Stimulated activated naive CD8-positive, alpha-beta T cell treated with anti-CD3 and anti-CD28 coated beads, Interleukin-15, amount 100 ng/mL, for 72 hours (primary cell): ENCODE results near the gene OCA2.

Experiments used
- ATAC-seq: fragments of 150-1000 bp; cut with Tn5 transposase; 2 replicates; pipeline ENCODE4 v1.10.0; 2021; ENCODE audit warnings: mild to moderate bottlenecking, moderate library complexity
- DNase-seq, 2 donors: peaks; one replicate each; pipeline ENCODE4 v3.0.0; 2021 to 2022
- H3K27ac Mint-ChIP-seq, 2 donors: one replicate each; pipeline ENCODE4 v1.8.0; 2022; ENCODE audit warnings: mild to moderate bottlenecking in 2 of 2, mixed read lengths in 2 of 2, moderate library complexity in 2 of 2
- H3K27me3 Mint-ChIP-seq: one replicate; pipeline ENCODE4 v1.8.0; 2022; ENCODE audit warnings: mixed read lengths
- H3K4me1 Mint-ChIP-seq: one replicate; pipeline ENCODE4 v1.8.0; 2022; ENCODE audit warnings: mild to moderate bottlenecking, mixed read lengths
- H3K4me3 Mint-ChIP-seq, 2 donors: one replicate each; pipeline ENCODE4 v1.8.0; 2022; ENCODE audit warnings: mild to moderate bottlenecking in 2 of 2, mixed read lengths in 2 of 2, moderate library complexity in 1 of 2
- H3K9me3 Mint-ChIP-seq, 2 donors: one replicate each; pipeline ENCODE4 v1.8.0; 2022; ENCODE audit warnings: mixed read lengths in 2 of 2

OCA2 gene

GRCh38 chr15:27869697-27870281, 229.3 kb downstream of the OCA2 start:
- DNase-seq (no peak), ATAC-seq (no peak)
- Mint-ChIP-seq H3K4me1 (no peaks in the 10 kb centered on the region), H3K9me3 (peaks cover 0 to 2% of the 10 kb centered on the region in 2 donors), H3K27ac (no peak overlapping the region), H3K27me3 (peaks cover 7% of the 10 kb centered on the region), H3K4me3 (no peak overlapping the region)

GRCh38 chr15:27868828-27869404, 230.2 kb downstream of the OCA2 start:
- Mint-ChIP-seq H3K4me1 (no peaks in the 10 kb centered on the region), H3K9me3 (peaks cover 0 to 7% of the 10 kb centered on the region in 2 donors), H3K4me3 (no peak overlapping the region), H3K27me3 (peaks cover 12% of the 10 kb centered on the region), H3K27ac (no peak overlapping the region)
- DNase-seq (no peak), ATAC-seq (no peak)

GRCh38 chr15:27867861-27868260, 231.3 kb downstream of the OCA2 start:
- no peak overlapping the region for H3K4me3 Mint-ChIP-seq
- H3K27ac Mint-ChIP-seq: no peak overlapping the region
- H3K9me3 Mint-ChIP-seq: peaks cover 0 to 14% of the 10 kb centered on the region in 2 donors
- no peaks in the 10 kb centered on the region for H3K4me1 Mint-ChIP-seq
- DNase-seq: no peak
- no peak for ATAC-seq
- H3K27me3 Mint-ChIP-seq: peaks cover 12% of the 10 kb centered on the region

- ATAC-seq: no peak
- Mint-ChIP-seq H3K27me3 (peaks cover 12% of the 10 kb centered on the region), H3K4me1 (no peaks in the 10 kb centered on the region), H3K9me3 (peaks cover 0 to 17% of the 10 kb centered on the region in 2 donors), H3K4me3 (no peak overlapping the region), H3K27ac (peak overlapping the region in 1 of 2 donors; percentile 27)
- no peak for DNase-seq
These were observed 232.5 kb downstream of the OCA2 start for GRCh38 chr15:27866505-27867165.

GRCh38 chr15:27865926-27866325, 233.2 kb downstream of the OCA2 start:
- no peak overlapping the region for H3K4me3 Mint-ChIP-seq

GRCh38 chr15:27865323-27865922, 233.7 kb downstream of the OCA2 start:
- Mint-ChIP-seq H3K9me3 (peaks cover 0 to 29% of the 10 kb centered on the region in 2 donors), H3K4me3 (no peak overlapping the region), H3K27ac (no peak overlapping the region), H3K27me3 (peaks cover 12% of the 10 kb centered on the region), H3K4me1 (no peaks in the 10 kb centered on the region)
- DNase-seq (no peak), ATAC-seq (no peak)

More at GRCh38 chr15:27865926-27866325, 233.2 kb downstream of the OCA2 start:
- Mint-ChIP-seq H3K4me1 (no peaks in the 10 kb centered on the region), H3K27ac (no peak overlapping the region), H3K27me3 (peaks cover 12% of the 10 kb centered on the region), H3K9me3 (peaks cover 0 to 24% of the 10 kb centered on the region in 2 donors)
- ATAC-seq (no peak), DNase-seq (no peak)

- Mint-ChIP-seq H3K4me3 (no peak overlapping the region), H3K27me3 (peaks cover 12% of the 10 kb centered on the region), H3K9me3 (peaks cover 0 to 30% of the 10 kb centered on the region in 2 donors), H3K4me1 (no peaks in the 10 kb centered on the region), H3K27ac (no peak overlapping the region)
- no peak for DNase-seq
- ATAC-seq: no peak
These were observed 234.4 kb downstream of the OCA2 start for GRCh38 chr15:27864719-27865118.

GRCh38 chr15:27864086-27864485, 235.0 kb downstream of the OCA2 start:
- DNase-seq (no peak), ATAC-seq (no peak)
- Mint-ChIP-seq H3K9me3 (peaks cover 0 to 30% of the 10 kb centered on the region in 2 donors), H3K27ac (no peak overlapping the region), H3K4me3 (no peak overlapping the region), H3K27me3 (peaks cover 12% of the 10 kb centered on the region), H3K4me1 (no peaks in the 10 kb centered on the region)

- Mint-ChIP-seq H3K9me3 (peaks cover 0 to 30% of the 10 kb centered on the region in 2 donors), H3K4me3 (no peak overlapping the region), H3K27me3 (peaks cover 12% of the 10 kb centered on the region), H3K4me1 (no peaks in the 10 kb centered on the region), H3K27ac (no peak overlapping the region)
- no peak for ATAC-seq
- no peak for DNase-seq
These were observed 236.1 kb downstream of the OCA2 start for GRCh38 chr15:27863000-27863399.

GRCh38 chr15:27861171-27861570, 237.9 kb downstream of the OCA2 start:
- H3K27ac Mint-ChIP-seq: no peak overlapping the region

GRCh38 chr15:27855137-27855536, 244.0 kb downstream of the OCA2 start:
- no peak overlapping the region for H3K4me3 Mint-ChIP-seq
- H3K27ac Mint-ChIP-seq: no peak overlapping the region
- ATAC-seq: no peak
- H3K4me1 Mint-ChIP-seq: no peaks in the 10 kb centered on the region
- peaks cover 14 to 20% of the 10 kb centered on the region in 2 donors for H3K9me3 Mint-ChIP-seq
- H3K27me3 Mint-ChIP-seq: no peaks in the 10 kb centered on the region
- DNase-seq: no peak

More at GRCh38 chr15:27861171-27861570, 237.9 kb downstream of the OCA2 start:
- Mint-ChIP-seq H3K4me1 (no peaks in the 10 kb centered on the region), H3K27me3 (peaks cover 12% of the 10 kb centered on the region), H3K9me3 (peaks cover 7 to 38% of the 10 kb centered on the region in 2 donors), H3K4me3 (no peak overlapping the region)
- no peak for ATAC-seq
- DNase-seq: no peak

- Mint-ChIP-seq H3K4me1 (no peaks in the 10 kb centered on the region), H3K4me3 (no peak overlapping the region), H3K9me3 (peaks cover 14 to 24% of the 10 kb centered on the region in 2 donors), H3K27me3 (no peaks in the 10 kb centered on the region), H3K27ac (no peak overlapping the region)
- ATAC-seq: no peak
- no peak for DNase-seq
These were observed 244.5 kb downstream of the OCA2 start for GRCh38 chr15:27854601-27855000.

GRCh38 chr15:27853624-27854455, 245.3 kb downstream of the OCA2 start:
- Mint-ChIP-seq H3K27me3 (no peaks in the 10 kb centered on the region), H3K4me3 (no peak overlapping the region), H3K9me3 (peaks cover 14 to 30% of the 10 kb centered on the region in 2 donors), H3K4me1 (no peaks in the 10 kb centered on the region), H3K27ac (no peak overlapping the region)
- ATAC-seq (no peak), DNase-seq (no peak)

- DNase-seq (no peak), ATAC-seq (no peak)
- Mint-ChIP-seq H3K27me3 (no peaks in the 10 kb centered on the region), H3K27ac (no peak overlapping the region), H3K4me1 (no peaks in the 10 kb centered on the region), H3K4me3 (no peak overlapping the region), H3K9me3 (peaks cover 10 to 23% of the 10 kb centered on the region in 2 donors)
These were observed 247.3 kb downstream of the OCA2 start for GRCh38 chr15:27851858-27852210.
